ENCODE data around the gene VPS35. TPM values are rescaled to one million over a fixed set of nuclear protein-coding genes. Genes with fewer than 3 reads are reported as not detected.

Gene VPS35
- total RNA-seq (2021; ENCODE audit: unreplicated experiment) (86.8 TPM), Bru-seq, nascent RNA (percentile 77 among the genes with signal in this experiment), BruChase-seq, experiment 1, labeled RNA remaining after a 2-hour chase (percentile 84 among the genes with signal in this experiment), BruChase-seq, experiment 2, labeled RNA remaining after a 6-hour chase (percentile 94 among the genes with signal in this experiment)
- 46.6 TPM for polyA plus RNA-seq (2012; ENCODE audit: insufficient read length)
- long read RNA-seq, full-length matches to known transcripts: 187 of 263 reads
- long read RNA-seq, partial matches to known transcripts: 50 of 263 reads
- long read RNA-seq, other reads (novel, unspliced or antisense): 26 of 263 reads

DNA sequence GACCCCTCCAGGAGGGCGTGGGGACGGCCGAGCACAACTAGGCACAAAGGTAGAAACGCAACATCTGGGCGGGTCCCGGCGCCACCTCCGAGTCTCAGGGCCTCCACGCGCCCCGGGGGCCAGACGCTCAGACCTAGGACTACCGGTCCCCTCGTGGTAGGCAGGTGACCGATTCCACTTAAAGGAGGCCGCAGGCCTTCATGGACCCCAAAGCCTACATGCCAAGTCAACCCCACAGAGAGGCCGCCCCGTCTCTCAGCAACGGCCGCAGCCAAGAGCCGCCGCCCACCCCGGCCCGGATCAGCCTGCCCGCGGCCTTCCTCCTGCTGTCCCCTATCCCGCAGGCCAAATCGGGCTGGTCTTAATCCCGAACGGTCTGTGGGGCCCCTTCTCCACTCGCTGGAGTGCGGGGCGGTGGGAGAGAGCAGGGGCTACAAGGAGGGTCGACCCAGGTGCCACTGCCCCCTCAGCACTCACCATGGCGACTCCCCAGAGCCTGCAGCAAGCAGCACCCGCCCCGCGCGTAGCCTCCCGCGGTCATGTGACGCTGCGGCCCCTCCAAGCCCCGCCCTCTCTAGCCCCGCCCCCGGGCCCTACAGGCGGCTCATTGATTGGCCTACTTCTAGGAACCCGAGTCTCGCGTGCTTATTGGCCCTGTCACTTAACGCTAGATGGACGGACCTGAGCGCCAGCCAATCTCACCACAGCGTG is at the start of gene VPS35:
VPS35 (minus strand) TSS at position 525 of the 711 bp plus-strand sequence; CDS start at position 480, 45 bp downstream.
- TF ChIP-seq, protein P1, sequence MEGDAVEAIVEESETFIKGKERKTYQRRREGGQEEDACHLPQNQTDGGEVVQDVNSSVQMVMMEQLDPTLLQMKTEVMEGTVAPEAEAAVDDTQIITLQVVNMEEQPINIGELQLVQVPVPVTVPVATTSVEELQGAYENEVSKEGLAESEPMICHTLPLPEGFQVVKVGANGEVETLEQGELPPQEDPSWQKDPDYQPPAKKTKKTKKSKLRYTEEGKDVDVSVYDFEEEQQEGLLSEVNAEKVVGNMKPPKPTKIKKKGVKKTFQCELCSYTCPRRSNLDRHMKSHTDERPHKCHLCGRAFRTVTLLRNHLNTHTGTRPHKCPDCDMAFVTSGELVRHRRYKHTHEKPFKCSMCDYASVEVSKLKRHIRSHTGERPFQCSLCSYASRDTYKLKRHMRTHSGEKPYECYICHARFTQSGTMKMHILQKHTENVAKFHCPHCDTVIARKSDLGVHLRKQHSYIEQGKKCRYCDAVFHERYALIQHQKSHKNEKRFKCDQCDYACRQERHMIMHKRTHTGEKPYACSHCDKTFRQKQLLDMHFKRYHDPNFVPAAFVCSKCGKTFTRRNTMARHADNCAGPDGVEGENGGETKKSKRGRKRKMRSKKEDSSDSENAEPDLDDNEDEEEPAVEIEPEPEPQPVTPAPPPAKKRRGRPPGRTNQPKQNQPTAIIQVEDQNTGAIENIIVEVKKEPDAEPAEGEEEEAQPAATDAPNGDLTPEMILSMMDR (IDR thresholded peaks at IDR 0.05): peak; percentile 2; the same call in 1 of the 2 replicates
- TF ChIP-seq, protein P2, sequence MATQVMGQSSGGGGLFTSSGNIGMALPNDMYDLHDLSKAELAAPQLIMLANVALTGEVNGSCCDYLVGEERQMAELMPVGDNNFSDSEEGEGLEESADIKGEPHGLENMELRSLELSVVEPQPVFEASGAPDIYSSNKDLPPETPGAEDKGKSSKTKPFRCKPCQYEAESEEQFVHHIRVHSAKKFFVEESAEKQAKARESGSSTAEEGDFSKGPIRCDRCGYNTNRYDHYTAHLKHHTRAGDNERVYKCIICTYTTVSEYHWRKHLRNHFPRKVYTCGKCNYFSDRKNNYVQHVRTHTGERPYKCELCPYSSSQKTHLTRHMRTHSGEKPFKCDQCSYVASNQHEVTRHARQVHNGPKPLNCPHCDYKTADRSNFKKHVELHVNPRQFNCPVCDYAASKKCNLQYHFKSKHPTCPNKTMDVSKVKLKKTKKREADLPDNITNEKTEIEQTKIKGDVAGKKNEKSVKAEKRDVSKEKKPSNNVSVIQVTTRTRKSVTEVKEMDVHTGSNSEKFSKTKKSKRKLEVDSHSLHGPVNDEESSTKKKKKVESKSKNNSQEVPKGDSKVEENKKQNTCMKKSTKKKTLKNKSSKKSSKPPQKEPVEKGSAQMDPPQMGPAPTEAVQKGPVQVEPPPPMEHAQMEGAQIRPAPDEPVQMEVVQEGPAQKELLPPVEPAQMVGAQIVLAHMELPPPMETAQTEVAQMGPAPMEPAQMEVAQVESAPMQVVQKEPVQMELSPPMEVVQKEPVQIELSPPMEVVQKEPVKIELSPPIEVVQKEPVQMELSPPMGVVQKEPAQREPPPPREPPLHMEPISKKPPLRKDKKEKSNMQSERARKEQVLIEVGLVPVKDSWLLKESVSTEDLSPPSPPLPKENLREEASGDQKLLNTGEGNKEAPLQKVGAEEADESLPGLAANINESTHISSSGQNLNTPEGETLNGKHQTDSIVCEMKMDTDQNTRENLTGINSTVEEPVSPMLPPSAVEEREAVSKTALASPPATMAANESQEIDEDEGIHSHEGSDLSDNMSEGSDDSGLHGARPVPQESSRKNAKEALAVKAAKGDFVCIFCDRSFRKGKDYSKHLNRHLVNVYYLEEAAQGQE (IDR thresholded peaks at IDR 0.05; ENCODE audit: insufficient read depth in 1 of 2, low read depth in 2 of 2, low read length in 1 of 2): no peak
- no peak for TF ChIP-seq TCF7L2 (IDR thresholded peaks at IDR 0.05; ENCODE audit: low read depth, low read length)
- no TSS peak for BruUV-seq (replicated peaks)
- peaks cover 6% of the 10 kb centered on the region for H3K36me3 ChIP-seq (ENCODE audit: control insufficient read depth, insufficient read depth, low read length)
- H3K27me3 ChIP-seq (ENCODE audit: control insufficient read depth, insufficient read depth, low read length): no peaks in the 10 kb centered on the region
- ATAC-seq: peak; percentile 93
- no peak for DNase-seq (ENCODE audit: low read depth, low spot score)
- in situ Hi-C loops (cut with HindIII; ENCODE audit: low pct_unique_long_range_greater_than_20kb, low sequenced_read_pairs) (no loop called here), intact Hi-C loops (cut with micrococcal nuclease; ENCODE audit: unreplicated experiment) (loop anchor here (5.0 kb wide), 1 partner anchor 103 kb away; no protein-coding TSS in a partner anchor)
- ChIA-PET POLR2A (no interaction called here), CTCF (interaction anchor here (0.7 kb wide), 1 partner anchor 123 kb away, joined by 3 read pairs; no protein-coding TSS in a partner anchor)
- H3K27ac ChIP-seq (ENCODE audit: low read length): peak within 1 kb of the TSS; percentile 91
- no peaks in the 10 kb centered on the region for H3K9me3 ChIP-seq (ENCODE audit: control insufficient read depth, insufficient read depth, low read depth, low read length)
- peak within 1 kb of the TSS; percentile 85 to 94 for H3K4me3 ChIP-seq (ENCODE audit: low read depth in 2 of 2, low read length in 2 of 2)
- peaks cover 25% of the 10 kb centered on the region for H3K4me1 ChIP-seq (ENCODE audit: control insufficient read depth, insufficient read depth, low read length)

DNA sequence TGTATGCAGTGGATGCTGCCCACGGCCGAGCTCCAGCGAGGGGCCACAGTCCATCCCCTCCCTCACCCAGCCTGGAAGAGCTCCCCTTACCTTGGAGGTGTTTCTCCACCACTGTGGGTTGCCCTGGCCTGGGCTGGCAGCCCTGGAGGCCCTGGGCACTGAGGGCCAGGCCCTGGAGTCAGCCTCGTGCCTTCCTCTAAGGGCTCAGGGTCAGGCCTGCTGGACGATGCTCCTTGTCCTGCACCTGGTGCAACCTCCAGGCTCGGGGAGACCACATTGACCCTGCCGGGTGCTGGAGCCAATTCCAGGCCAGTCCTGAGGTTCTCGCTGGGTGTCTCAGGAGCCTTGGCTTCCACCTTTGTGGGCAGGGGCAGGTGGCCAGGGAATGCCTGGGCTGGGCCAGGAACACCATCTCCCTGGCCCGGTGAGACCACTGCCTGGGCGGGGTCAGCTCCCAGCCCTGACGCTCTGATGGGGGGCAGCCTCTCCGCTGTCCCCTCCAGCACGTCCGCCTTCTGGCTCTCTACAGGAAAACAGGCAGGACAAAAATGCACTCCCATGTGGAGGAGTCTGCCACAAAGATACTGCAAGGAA is 48.7 kb upstream of the VPS35 start:
- Histone ChIP-seq H3K4me1 (ENCODE audit: control insufficient read depth, insufficient read depth, low read length) (no peaks in the 10 kb centered on the region), H3K27me3 (ENCODE audit: control insufficient read depth, insufficient read depth, low read length) (no peaks in the 10 kb centered on the region), H3K4me3 (ENCODE audit: low read depth in 2 of 2, low read length in 2 of 2) (no peak overlapping the region), H3K27ac (ENCODE audit: low read length) (no peak overlapping the region), H3K9me3 (ENCODE audit: control insufficient read depth, insufficient read depth, low read depth, low read length) (no peaks in the 10 kb centered on the region), H3K36me3 (ENCODE audit: control insufficient read depth, insufficient read depth, low read length) (no peaks in the 10 kb centered on the region)
- TF ChIP-seq, protein P1 (IDR thresholded peaks at IDR 0.05): no peak
- TF ChIP-seq SIN3A (IDR thresholded peaks at IDR 0.05; ENCODE audit: borderline replicate concordance, insufficient read depth, low read depth, low read length): no peak
- TF ChIP-seq POLR2AphosphoS5 (IDR thresholded peaks at IDR 0.05; ENCODE audit: low read depth, low read length): no peak
- TF ChIP-seq TCF7L2 (IDR thresholded peaks at IDR 0.05; ENCODE audit: low read depth, low read length): no peak
- TF ChIP-seq, protein P2 (IDR thresholded peaks at IDR 0.05; ENCODE audit: insufficient read depth in 1 of 2, low read depth in 2 of 2, low read length in 1 of 2): no peak
- POLR2A ChIA-PET: no interaction called here
- CTCF ChIA-PET: no interaction called here
- BruUV-seq (replicated peaks): no TSS peak
- ATAC-seq (no peak), DNase-seq (ENCODE audit: low read depth, low spot score) (no peak)
- intact Hi-C loops (cut with micrococcal nuclease; ENCODE audit: unreplicated experiment): no loop called here
- in situ Hi-C loops (cut with HindIII; ENCODE audit: low pct_unique_long_range_greater_than_20kb, low sequenced_read_pairs): no loop called here

Data from Panc1 (cell line).